A549 treated with Mapracorat at 1 μM for 4 hours (cell line): ENCODE results near the gene FOXK1. TPM values are rescaled to one million over a fixed set of nuclear protein-coding genes. Genes with fewer than 3 reads are reported as not detected.

Source experiments
- total RNA-seq: library from RNA; stranded (reverse); fragments of 200-300 nt; extraction: Qiagen RNA extraction; gene quantifications from 5 replicates; pipeline ENCODE4 v1.2.3, GENCODE V29; 2022

Gene FOXK1
- total RNA-seq = 9.6 to 14.6 TPM (median 11.7 TPM) in 5 replicates

DNA sequence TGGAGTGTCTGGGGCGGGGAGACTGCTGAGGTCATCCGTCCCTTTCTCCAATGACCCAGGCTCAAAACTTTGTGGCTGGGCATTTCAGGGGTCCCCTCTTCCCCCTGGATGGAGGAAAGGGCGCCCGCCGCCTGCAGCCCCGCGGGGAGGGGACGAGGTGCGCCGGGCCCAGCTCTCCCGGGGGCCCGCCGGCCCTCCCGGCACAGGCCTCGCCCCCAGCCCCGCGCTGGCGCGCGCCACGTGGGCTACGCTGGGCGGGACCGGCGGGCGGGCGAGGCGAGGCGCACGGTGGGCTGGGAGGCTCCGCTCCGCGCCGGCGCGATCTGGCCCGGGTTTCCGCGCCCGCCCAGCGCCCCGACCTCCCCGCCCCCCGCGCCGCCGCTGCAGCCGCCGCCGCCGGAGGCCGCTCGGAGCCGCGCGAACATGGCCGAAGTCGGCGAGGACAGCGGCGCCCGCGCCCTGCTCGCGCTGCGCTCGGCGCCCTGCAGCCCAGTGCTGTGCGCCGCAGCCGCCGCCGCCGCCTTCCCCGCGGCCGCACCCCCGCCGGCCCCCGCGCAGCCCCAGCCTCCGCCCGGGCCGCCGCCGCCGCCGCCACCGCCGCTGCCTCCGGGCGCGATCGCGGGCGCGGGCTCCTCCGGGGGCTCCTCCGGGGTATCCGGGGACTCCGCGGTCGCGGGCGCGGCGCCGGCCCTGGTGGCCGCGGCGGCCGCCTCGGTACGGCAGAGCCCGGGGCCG is at the start of gene FOXK1:
FOXK1 (plus strand) TSS at position 410 of the 735 bp plus-strand sequence; CDS start at position 424, 14 bp downstream.

DNA sequence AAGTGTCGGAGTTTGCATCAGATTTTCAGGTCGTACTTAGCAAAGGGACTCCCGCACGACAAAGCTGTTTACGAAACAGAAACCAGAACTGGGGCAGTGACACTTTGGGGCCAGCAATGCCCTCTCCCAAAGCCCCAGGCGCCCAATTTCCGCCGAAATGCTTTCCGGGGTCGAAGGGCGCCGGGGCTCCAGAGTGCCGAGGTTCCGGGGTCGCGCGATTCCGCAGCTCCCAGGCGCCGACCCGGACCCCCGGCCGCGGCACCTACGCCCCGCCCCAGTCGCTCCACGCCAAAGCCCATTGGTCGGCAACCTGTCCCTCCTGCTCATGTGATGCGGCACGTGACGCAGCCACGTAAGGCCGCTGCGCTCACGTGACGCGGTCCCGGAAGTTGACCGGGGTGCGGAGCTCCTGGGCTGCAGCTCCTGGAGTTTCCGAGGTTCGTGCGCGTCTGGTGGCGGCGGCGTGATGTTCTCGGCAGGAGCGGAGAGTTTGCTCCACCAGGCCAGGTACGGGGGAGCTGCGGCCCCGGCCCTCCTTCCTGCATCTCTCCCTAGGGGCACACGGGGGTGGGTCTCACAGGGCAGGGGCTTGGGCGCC is 93.3 kb downstream of the FOXK1 start, which contains the start of gene AP5Z1:
AP5Z1 (plus strand) TSS at position 374 of the 598 bp plus-strand sequence; CDS start at position 467, 93 bp downstream.

Other genes starting within 250 kb of the FOXK1 start
- 20.7 to 42.2 TPM (median 31.4 TPM) in 5 replicates for gene AP5Z1, start 93.3 kb downstream of the FOXK1 start, total RNA-seq
- gene PAPOLB, start 179.7 kb downstream of the FOXK1 start, total RNA-seq = not detected in 5 replicates
- 1.6 to 2.8 TPM (median 2.7 TPM) in 5 replicates for gene RADIL, start 201.4 kb downstream of the FOXK1 start, total RNA-seq